GM12878 (cell line): Measurements from ENCODE around the gene ANKRD28.

Experiments used
- HDAC2 ChIP-seq: fragments of 200-600 bp; sonication (generic); IDR thresholded peaks from 2 replicates; pipeline ENCODE4 v1.6.1; 2017
- TCF7 ChIP-seq: IDR thresholded peaks from 2 replicates; pipeline ENCODE4 v1.6.1; 2014; ENCODE audit warnings: antibody characterized with exemption, borderline replicate concordance
- TF ChIP-seq, protein P1 (sequence below): fragments of 150-350 bp; IDR thresholded peaks from 2 replicates; pipeline ENCODE4 v1.6.1; 2016; ENCODE audit warnings: low read depth, low read length
- TF ChIP-seq, protein P2 (sequence below), 3 experiments: IDR thresholded peaks in 2 of 3; conservative IDR thresholded peaks in 1 of 3; 2 replicates each; pipeline ENCODE4 v1.5.1; 2011; ENCODE audit warnings: low read depth in 3 of 3, low read length in 3 of 3, mild to moderate bottlenecking in 3 of 3, control low read depth in 2 of 3, moderate library complexity in 2 of 3, inconsistent platforms in 1 of 3, mixed read lengths in 1 of 3; ENCODE audit not compliant: control insufficient read depth in 2 of 3, insufficient read depth in 1 of 3; ENCODE audit errors: extremely low read depth in 1 of 3

- TF ChIP-seq, protein P1, sequence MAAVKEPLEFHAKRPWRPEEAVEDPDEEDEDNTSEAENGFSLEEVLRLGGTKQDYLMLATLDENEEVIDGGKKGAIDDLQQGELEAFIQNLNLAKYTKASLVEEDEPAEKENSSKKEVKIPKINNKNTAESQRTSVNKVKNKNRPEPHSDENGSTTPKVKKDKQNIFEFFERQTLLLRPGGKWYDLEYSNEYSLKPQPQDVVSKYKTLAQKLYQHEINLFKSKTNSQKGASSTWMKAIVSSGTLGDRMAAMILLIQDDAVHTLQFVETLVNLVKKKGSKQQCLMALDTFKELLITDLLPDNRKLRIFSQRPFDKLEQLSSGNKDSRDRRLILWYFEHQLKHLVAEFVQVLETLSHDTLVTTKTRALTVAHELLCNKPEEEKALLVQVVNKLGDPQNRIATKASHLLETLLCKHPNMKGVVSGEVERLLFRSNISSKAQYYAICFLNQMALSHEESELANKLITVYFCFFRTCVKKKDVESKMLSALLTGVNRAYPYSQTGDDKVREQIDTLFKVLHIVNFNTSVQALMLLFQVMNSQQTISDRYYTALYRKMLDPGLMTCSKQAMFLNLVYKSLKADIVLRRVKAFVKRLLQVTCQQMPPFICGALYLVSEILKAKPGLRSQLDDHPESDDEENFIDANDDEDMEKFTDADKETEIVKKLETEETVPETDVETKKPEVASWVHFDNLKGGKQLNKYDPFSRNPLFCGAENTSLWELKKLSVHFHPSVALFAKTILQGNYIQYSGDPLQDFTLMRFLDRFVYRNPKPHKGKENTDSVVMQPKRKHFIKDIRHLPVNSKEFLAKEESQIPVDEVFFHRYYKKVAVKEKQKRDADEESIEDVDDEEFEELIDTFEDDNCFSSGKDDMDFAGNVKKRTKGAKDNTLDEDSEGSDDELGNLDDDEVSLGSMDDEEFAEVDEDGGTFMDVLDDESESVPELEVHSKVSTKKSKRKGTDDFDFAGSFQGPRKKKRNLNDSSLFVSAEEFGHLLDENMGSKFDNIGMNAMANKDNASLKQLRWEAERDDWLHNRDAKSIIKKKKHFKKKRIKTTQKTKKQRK = no peak
- TF ChIP-seq TCF7 (no peak), HDAC2 (no peak)
- TF ChIP-seq, protein P2, sequence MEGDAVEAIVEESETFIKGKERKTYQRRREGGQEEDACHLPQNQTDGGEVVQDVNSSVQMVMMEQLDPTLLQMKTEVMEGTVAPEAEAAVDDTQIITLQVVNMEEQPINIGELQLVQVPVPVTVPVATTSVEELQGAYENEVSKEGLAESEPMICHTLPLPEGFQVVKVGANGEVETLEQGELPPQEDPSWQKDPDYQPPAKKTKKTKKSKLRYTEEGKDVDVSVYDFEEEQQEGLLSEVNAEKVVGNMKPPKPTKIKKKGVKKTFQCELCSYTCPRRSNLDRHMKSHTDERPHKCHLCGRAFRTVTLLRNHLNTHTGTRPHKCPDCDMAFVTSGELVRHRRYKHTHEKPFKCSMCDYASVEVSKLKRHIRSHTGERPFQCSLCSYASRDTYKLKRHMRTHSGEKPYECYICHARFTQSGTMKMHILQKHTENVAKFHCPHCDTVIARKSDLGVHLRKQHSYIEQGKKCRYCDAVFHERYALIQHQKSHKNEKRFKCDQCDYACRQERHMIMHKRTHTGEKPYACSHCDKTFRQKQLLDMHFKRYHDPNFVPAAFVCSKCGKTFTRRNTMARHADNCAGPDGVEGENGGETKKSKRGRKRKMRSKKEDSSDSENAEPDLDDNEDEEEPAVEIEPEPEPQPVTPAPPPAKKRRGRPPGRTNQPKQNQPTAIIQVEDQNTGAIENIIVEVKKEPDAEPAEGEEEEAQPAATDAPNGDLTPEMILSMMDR (IDR thresholded peaks at IDR 0.05 in 2 of 3, conservative IDR thresholded peaks at IDR 0.05 in 1 of 3; ENCODE audit: control insufficient read depth in 2 of 3, extremely low read depth in 1 of 3, insufficient read depth in 1 of 3, low read depth in 3 of 3, low read length in 3 of 3) = no peak
These were observed 9.8 kb downstream of the ANKRD28 start for GRCh38 chr3:15787941-15788340.
